Glutamatergic neuron (in vitro differentiated cells): ENCODE results near the gene TXLNB. TPM values are rescaled to one million over a fixed set of nuclear protein-coding genes. Genes with fewer than 3 reads are reported as not detected.

Experiments used
- DNase-seq: peaks from one replicate; pipeline ENCODE4 v3.0.0; 2022
- H3K27ac Mint-ChIP-seq: one replicate; pipeline ENCODE4 v1.8.0; 2020; ENCODE audit warnings: mild to moderate bottlenecking, mixed read lengths, inconsistent platforms; ENCODE audit not compliant: unreplicated experiment
- H3K27me3 Mint-ChIP-seq: one replicate; pipeline ENCODE4 v1.8.0; 2020; ENCODE audit warnings: mild to moderate bottlenecking, moderate library complexity, mixed read lengths, inconsistent platforms; ENCODE audit not compliant: unreplicated experiment
- H3K36me3 Mint-ChIP-seq: one replicate; pipeline ENCODE4 v1.8.0; 2020; ENCODE audit warnings: mild to moderate bottlenecking, mixed read lengths, inconsistent platforms; ENCODE audit not compliant: unreplicated experiment
- H3K4me1 Mint-ChIP-seq: one replicate; pipeline ENCODE4 v1.8.0; 2020; ENCODE audit warnings: mild to moderate bottlenecking, low read depth, mixed read lengths, inconsistent platforms; ENCODE audit not compliant: unreplicated experiment
- H3K4me3 Mint-ChIP-seq: one replicate; pipeline ENCODE4 v1.8.0; 2020; ENCODE audit warnings: mild to moderate bottlenecking, mixed read lengths, inconsistent platforms; ENCODE audit not compliant: unreplicated experiment
- H3K9me3 Mint-ChIP-seq: one replicate; pipeline ENCODE4 v1.8.0; 2020; ENCODE audit warnings: mild to moderate bottlenecking, moderate library complexity, mixed read lengths, inconsistent platforms; ENCODE audit not compliant: unreplicated experiment
- CTCF ChIP-seq: fragments of 200-600 bp; sonication (generic); IDR thresholded peaks from one replicate; pipeline ENCODE4 v1.5.0; 2021; ENCODE audit not compliant: partially characterized antibody, unreplicated experiment
- total RNA-seq: library from RNA; stranded (reverse); fragmentation: NEBNext Ultra II Directional; extraction: Animal tissue kit (Norgen Biotek cat#: 25700); gene quantifications from one replicate; pipeline ENCODE4 v1.2.1, GENCODE V29; 2021; ENCODE audit not compliant: unreplicated experiment

Gene TXLNB
- total RNA-seq, 1 donor from 2014 or later, result not detected

- no peaks in the 10 kb centered on the region for H3K36me3 Mint-ChIP-seq
- H3K4me3 Mint-ChIP-seq, result no peak overlapping the region
- H3K9me3 Mint-ChIP-seq, result no peaks in the 10 kb centered on the region
- H3K27me3 Mint-ChIP-seq, result no peaks in the 10 kb centered on the region
- no peak for DNase-seq
- TF ChIP-seq CTCF, result no peak
- H3K4me1 Mint-ChIP-seq, result no peaks in the 10 kb centered on the region
- H3K27ac Mint-ChIP-seq, result no peak overlapping the region
These were observed 44.7 kb upstream of the TXLNB start for GRCh38 chr6:139336488-139336887.

- H3K4me1 Mint-ChIP-seq, result no peaks in the 10 kb centered on the region
- no peaks in the 10 kb centered on the region for H3K36me3 Mint-ChIP-seq
- H3K4me3 Mint-ChIP-seq, result no peak overlapping the region
- H3K27ac Mint-ChIP-seq, result no peak overlapping the region
- H3K27me3 Mint-ChIP-seq, result no peaks in the 10 kb centered on the region
- no peak for TF ChIP-seq CTCF
- no peaks in the 10 kb centered on the region for H3K9me3 Mint-ChIP-seq
- DNase-seq, result no peak
These were observed 43.8 kb upstream of the TXLNB start for GRCh38 chr6:139335447-139336210.

GRCh38 chr6:139334806-139335446 lies 43.1 kb upstream of the TXLNB start:
- TF ChIP-seq CTCF, result no peak
- Mint-ChIP-seq H3K27ac (no peak overlapping the region), H3K4me3 (no peak overlapping the region), H3K9me3 (no peaks in the 10 kb centered on the region), H3K27me3 (no peaks in the 10 kb centered on the region), H3K4me1 (no peaks in the 10 kb centered on the region), H3K36me3 (no peaks in the 10 kb centered on the region)
- DNase-seq, result no peak

GRCh38 chr6:139330826-139331500 lies 39.2 kb upstream of the TXLNB start:
- Mint-ChIP-seq H3K4me3 (no peak overlapping the region), H3K27me3 (no peaks in the 10 kb centered on the region), H3K27ac (no peak overlapping the region), H3K4me1 (no peaks in the 10 kb centered on the region), H3K36me3 (peaks cover 4% of the 10 kb centered on the region), H3K9me3 (no peaks in the 10 kb centered on the region)
- no peak for TF ChIP-seq CTCF
- no peak for DNase-seq

GRCh38 chr6:139330306-139330705 lies 38.5 kb upstream of the TXLNB start:
- DNase-seq, result no peak
- Mint-ChIP-seq H3K4me3 (no peak overlapping the region), H3K27ac (no peak overlapping the region), H3K4me1 (no peaks in the 10 kb centered on the region), H3K36me3 (peaks cover 4% of the 10 kb centered on the region), H3K27me3 (no peaks in the 10 kb centered on the region), H3K9me3 (no peaks in the 10 kb centered on the region)
- no peak for TF ChIP-seq CTCF
